Mesenchymal stem cell (in vitro differentiated cells and primary cell): Measurements from ENCODE around the gene JPH3.

Source experiments
- DNase-seq: peaks from one replicate; pipeline ENCODE4 v3.0.0-alpha.2; 2013
- H2AFZ ChIP-seq: one replicate; pipeline ENCODE4 v1.6.1; 2013; ENCODE audit warnings: low read depth, mild to moderate bottlenecking, control low read depth, inconsistent platforms, low read length, moderate library complexity
- H2AK5ac ChIP-seq: 2 replicates; pipeline ENCODE4 v1.6.1; 2013; ENCODE audit warnings: low read length, moderate library complexity, mild to moderate bottlenecking, inconsistent platforms; ENCODE audit not compliant: severe bottlenecking
- H2BK120ac ChIP-seq: one replicate; pipeline ENCODE4 v1.6.1; 2013; ENCODE audit warnings: low read depth, mild to moderate bottlenecking, inconsistent platforms, low read length, moderate library complexity
- H2BK12ac ChIP-seq, 2 experiments: one replicate each; pipeline ENCODE4 v1.6.1; 2013; ENCODE audit warnings: inconsistent platforms in 2 of 2, low read length in 2 of 2, mild to moderate bottlenecking in 2 of 2, moderate library complexity in 2 of 2, control low read depth in 1 of 2
- H2BK15ac ChIP-seq: one replicate; pipeline ENCODE4 v1.6.1; 2013; ENCODE audit warnings: mild to moderate bottlenecking, low read depth, inconsistent platforms; ENCODE audit not compliant: poor library complexity, severe bottlenecking
- H2BK5ac ChIP-seq: 2 replicates; pipeline ENCODE4 v1.6.1; 2013; ENCODE audit warnings: low read depth, mild to moderate bottlenecking, low read length, control low read depth, inconsistent platforms; ENCODE audit not compliant: poor library complexity, severe bottlenecking
- H3K14ac ChIP-seq, 2 experiments: one replicate each; pipeline ENCODE4 v1.6.1; 2013; ENCODE audit warnings: inconsistent platforms in 2 of 2, low read length in 2 of 2, control low read depth in 1 of 2, mild to moderate bottlenecking in 1 of 2, moderate library complexity in 1 of 2
- H3K18ac ChIP-seq, 2 experiments: one replicate each; pipeline ENCODE4 v1.6.1; 2013; ENCODE audit warnings: inconsistent platforms in 2 of 2, low read length in 2 of 2, control low read depth in 1 of 2, low read depth in 1 of 2, mild to moderate bottlenecking in 1 of 2
- H3K23ac ChIP-seq, 2 experiments: one replicate each; pipeline ENCODE4 v1.6.1; 2013; ENCODE audit warnings: inconsistent platforms in 2 of 2, low read length in 2 of 2, mild to moderate bottlenecking in 2 of 2, moderate library complexity in 2 of 2, control low read depth in 1 of 2
- H3K27ac ChIP-seq: 2 replicates; pipeline ENCODE4 v1.5.1; 2013; ENCODE audit warnings: mild to moderate bottlenecking, moderate library complexity, low read length, control low read depth, inconsistent platforms; ENCODE audit not compliant: poor library complexity, severe bottlenecking
- H3K27me3 ChIP-seq, 2 experiments: 2 replicates each; pipeline versions ENCODE4 v1.6.1 to v1.7.0; 2013; ENCODE audit warnings: low read length in 2 of 2, mild to moderate bottlenecking in 2 of 2, moderate library complexity in 2 of 2, control low read depth in 1 of 2, inconsistent platforms in 1 of 2; ENCODE audit not compliant: control insufficient read depth in 1 of 2, insufficient read depth in 1 of 2
- H3K36me3 ChIP-seq, 2 experiments: 2 replicates each; pipeline versions ENCODE4 v1.6.1 to v1.7.0; 2013; ENCODE audit warnings: low read length in 2 of 2, control low read depth in 1 of 2, inconsistent platforms in 1 of 2, low read depth in 1 of 2, mild to moderate bottlenecking in 1 of 2; ENCODE audit not compliant: insufficient read depth in 2 of 2, control insufficient read depth in 1 of 2
- H3K4ac ChIP-seq, 2 experiments: one replicate each; pipeline ENCODE4 v1.6.1; 2013; ENCODE audit warnings: inconsistent platforms in 2 of 2, low read length in 2 of 2, mild to moderate bottlenecking in 2 of 2, moderate library complexity in 2 of 2, control low read depth in 1 of 2, low read depth in 1 of 2
- H3K4me1 ChIP-seq: 2 replicates; pipeline ENCODE4 v1.6.1; 2013; ENCODE audit warnings: low read depth, low read length, control low read depth; ENCODE audit not compliant: control insufficient read depth, insufficient read depth
- H3K4me2 ChIP-seq: 2 replicates; pipeline ENCODE4 v1.6.1; 2013; ENCODE audit warnings: low read length, mild to moderate bottlenecking, inconsistent platforms; ENCODE audit not compliant: poor library complexity, severe bottlenecking
- H3K4me3 ChIP-seq, 2 experiments: 2 replicates each; pipeline versions ENCODE4 v1.5.1 to v1.7.0; 2013; ENCODE audit warnings: low read length in 2 of 2, mild to moderate bottlenecking in 2 of 2, control low read depth in 1 of 2, low read depth in 1 of 2; ENCODE audit not compliant: insufficient read depth in 1 of 2
- H3K79me1 ChIP-seq: replicated peaks from 2 replicates; pipeline ENCODE4 v1.6.1; 2013; ENCODE audit warnings: mild to moderate bottlenecking, control low read depth, low read length, inconsistent platforms; ENCODE audit not compliant: poor library complexity, severe bottlenecking
- H3K9ac ChIP-seq: 2 replicates; pipeline ENCODE4 v1.7.0; 2013; ENCODE audit warnings: mild to moderate bottlenecking, low read length, moderate library complexity
- H3K9me3 ChIP-seq: 2 replicates; pipeline ENCODE4 v1.7.0; 2013; ENCODE audit warnings: mild to moderate bottlenecking, low read length; ENCODE audit not compliant: control insufficient read depth
- H4K8ac ChIP-seq: one replicate; pipeline ENCODE4 v1.6.1; 2013; ENCODE audit warnings: inconsistent platforms, mild to moderate bottlenecking, low read length, moderate library complexity
- H4K91ac ChIP-seq: one replicate; pipeline ENCODE4 v1.6.1; 2013; ENCODE audit warnings: mild to moderate bottlenecking, low read length, inconsistent platforms
- WGBS: methylation state at CpG from one replicate; pipeline ENCODE4 v1.1.7; 2013; ENCODE audit warnings: mixed read lengths; 5-methylcytosine and 5-hydroxymethylcytosine counted together

Gene JPH3

DNA sequence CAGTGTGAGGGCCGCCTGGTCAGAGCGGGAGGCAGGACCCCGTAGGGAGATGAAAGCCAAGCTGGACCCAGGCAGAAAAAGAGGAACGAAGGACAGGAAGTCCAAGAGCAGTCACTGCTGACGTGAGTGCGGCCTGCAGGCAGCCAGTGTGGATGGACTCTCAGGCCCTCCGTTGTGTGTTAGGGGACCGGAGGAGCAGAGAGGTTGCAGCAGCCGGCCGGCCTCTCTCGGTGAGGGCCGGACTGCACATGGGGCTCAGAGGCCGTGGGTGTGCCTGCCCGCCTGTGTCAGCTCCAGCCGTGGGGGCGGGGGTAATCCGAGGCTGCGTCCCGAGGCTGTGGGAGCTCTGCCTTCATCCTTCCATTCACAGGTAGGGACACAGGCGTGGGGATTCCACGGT is 67.4 kb downstream of the JPH3 start:
- Histone ChIP-seq H3K23ac (no peak overlapping the region), H2BK15ac (no peak overlapping the region), H3K4me2 (no peak overlapping the region), H4K91ac (no peak overlapping the region), H3K4me3 (no peak overlapping the region), H3K9me3 (no peaks in the 10 kb centered on the region), H3K14ac (no peak overlapping the region), H2BK5ac (no peak overlapping the region), H3K27ac (no peak overlapping the region), H3K18ac (no peak overlapping the region), H3K79me1 (no peaks in the 10 kb centered on the region), H2BK120ac (no peak overlapping the region), H2AFZ (no peak overlapping the region), H3K4ac (no peak overlapping the region), H3K27me3 (peaks cover 27 to 49% of the 10 kb centered on the region in 2 experiments), H2BK12ac (no peak overlapping the region), H3K9ac (no peak overlapping the region), H2AK5ac (no peak overlapping the region), H3K36me3 (no peaks in the 10 kb centered on the region), H4K8ac (no peak overlapping the region), H3K4me1 (no peaks in the 10 kb centered on the region)
- WGBS, result 82% methylated on average over 18 of the region's 21 CpGs
- DNase-seq, result no peak

DNA sequence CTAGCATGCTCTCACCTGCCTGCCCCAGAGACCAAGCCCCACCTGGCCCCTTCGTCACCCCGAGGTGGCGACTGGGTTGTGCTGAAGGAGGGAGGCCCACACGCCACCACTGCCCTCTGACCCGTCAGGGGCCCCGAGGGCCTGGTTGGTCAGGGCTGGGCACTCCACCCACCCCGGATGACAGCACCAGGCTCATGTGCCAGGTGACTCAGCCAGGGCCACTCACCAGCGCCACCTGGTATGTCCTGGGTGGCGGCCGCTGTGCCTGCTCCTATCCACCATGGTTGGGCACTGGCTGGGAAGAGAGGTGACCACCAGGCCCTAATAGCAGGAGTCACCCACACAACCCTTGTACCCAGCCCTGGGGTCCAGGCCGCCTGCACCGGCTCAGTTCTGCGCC is 68.9 kb downstream of the JPH3 start:
- Histone ChIP-seq H2BK15ac (no peak overlapping the region), H3K4me2 (no peak overlapping the region), H3K23ac (no peak overlapping the region), H4K91ac (peak overlapping the region; percentile 48), H3K18ac (no peak overlapping the region), H3K4me1 (no peaks in the 10 kb centered on the region), H3K9ac (no peak overlapping the region), H2BK12ac (no peak overlapping the region), H2BK120ac (no peak overlapping the region), H3K4ac (no peak overlapping the region), H2AK5ac (no peak overlapping the region), H3K27me3 (peaks cover 28 to 47% of the 10 kb centered on the region in 2 experiments), H3K79me1 (no peaks in the 10 kb centered on the region), H2AFZ (no peak overlapping the region), H3K4me3 (no peak overlapping the region), H3K14ac (no peak overlapping the region), H3K36me3 (no peaks in the 10 kb centered on the region), H2BK5ac (no peak overlapping the region), H3K27ac (no peak overlapping the region), H3K9me3 (no peaks in the 10 kb centered on the region), H4K8ac (no peak overlapping the region)
- 86% methylated on average over 13 of the region's 13 CpGs for WGBS
- no peak for DNase-seq

DNA sequence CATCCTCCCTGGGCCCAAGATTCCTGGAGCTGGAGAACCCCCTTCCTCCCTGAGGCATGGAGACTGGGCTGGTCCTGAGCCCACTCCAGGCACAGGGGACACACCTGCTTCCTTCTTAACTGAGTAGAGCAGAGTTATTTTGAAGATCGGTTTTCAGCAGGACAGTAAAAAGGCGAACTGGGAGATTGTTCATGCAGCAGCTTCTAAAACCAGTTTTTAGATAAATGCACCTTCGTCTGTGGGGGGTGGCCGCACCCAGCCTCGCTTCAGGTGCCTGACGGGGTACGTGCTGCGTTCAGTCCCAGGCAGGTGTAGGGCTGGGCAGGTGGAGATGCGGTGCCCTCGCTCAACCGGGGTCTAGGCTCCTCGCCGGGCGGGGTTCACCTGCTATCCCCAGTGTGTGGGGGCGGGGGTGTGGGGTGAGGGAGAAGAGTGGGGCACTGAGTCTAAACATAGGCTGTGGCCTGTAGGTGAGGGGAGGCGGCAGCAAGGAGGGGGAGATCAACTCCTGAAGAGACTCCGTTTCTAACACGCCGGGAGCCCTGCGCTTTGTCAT is 69.5 kb downstream of the JPH3 start:
- no peak overlapping the region for H2BK15ac ChIP-seq
- H2BK5ac ChIP-seq, result no peak overlapping the region
- H3K18ac ChIP-seq, result no peak overlapping the region
- H3K36me3 ChIP-seq, result no peaks in the 10 kb centered on the region
- H3K4me2 ChIP-seq, result no peak overlapping the region
- H3K9ac ChIP-seq, result no peak overlapping the region
- H3K4me3 ChIP-seq, result no peak overlapping the region
- H3K27me3 ChIP-seq, result peaks cover 28 to 43% of the 10 kb centered on the region in 2 experiments
- WGBS, result 90% methylated on average over 16 of the region's 20 CpGs
- H3K9me3 ChIP-seq, result no peaks in the 10 kb centered on the region
- no peak for DNase-seq
- H2BK120ac ChIP-seq, result no peak overlapping the region
- H3K23ac ChIP-seq, result no peak overlapping the region
- no peak overlapping the region for H3K27ac ChIP-seq
- H3K79me1 ChIP-seq, result no peaks in the 10 kb centered on the region
- no peak overlapping the region for H3K4ac ChIP-seq
- H2AK5ac ChIP-seq, result no peak overlapping the region
- H3K4me1 ChIP-seq, result no peaks in the 10 kb centered on the region
- H4K8ac ChIP-seq, result no peak overlapping the region
- H2AFZ ChIP-seq, result no peak overlapping the region
- H2BK12ac ChIP-seq, result no peak overlapping the region
- no peak overlapping the region for H3K14ac ChIP-seq
- no peak overlapping the region for H4K91ac ChIP-seq

DNA sequence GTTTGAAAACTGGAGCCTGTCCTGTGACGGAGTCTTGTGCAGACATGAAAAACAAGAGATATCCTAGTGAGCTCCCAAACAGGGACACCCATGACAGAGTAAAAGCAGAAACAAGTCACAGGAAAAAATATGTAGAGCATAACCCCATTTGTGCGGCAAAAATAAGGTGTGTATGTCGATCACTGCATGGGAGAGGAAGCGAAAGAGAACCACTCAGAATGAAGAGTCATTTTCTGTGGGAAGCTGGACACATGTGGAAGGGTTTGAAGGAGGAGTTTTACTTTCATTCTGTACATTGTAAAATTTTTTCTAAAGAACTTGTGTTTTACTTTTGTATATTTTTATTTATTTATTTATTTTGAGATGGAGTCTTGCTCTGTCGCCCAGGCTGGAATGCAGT is 72.1 kb downstream of the JPH3 start:
- H3K79me1 ChIP-seq, result no peaks in the 10 kb centered on the region
- no peak overlapping the region for H2BK120ac ChIP-seq
- no peak overlapping the region for H3K23ac ChIP-seq
- WGBS, result 94% methylated on average over 5 of the region's 5 CpGs
- H3K36me3 ChIP-seq, result no peaks in the 10 kb centered on the region
- no peak overlapping the region for H3K27ac ChIP-seq
- H3K18ac ChIP-seq, result no peak overlapping the region
- H3K14ac ChIP-seq, result no peak overlapping the region
- H2BK5ac ChIP-seq, result no peak overlapping the region
- H3K4ac ChIP-seq, result no peak overlapping the region
- H3K9me3 ChIP-seq, result no peaks in the 10 kb centered on the region
- no peak overlapping the region for H2AK5ac ChIP-seq
- no peak overlapping the region for H3K9ac ChIP-seq
- H3K27me3 ChIP-seq, result peaks cover 17 to 40% of the 10 kb centered on the region in 2 experiments
- DNase-seq, result peak; percentile 2
- H2BK12ac ChIP-seq, result no peak overlapping the region
- no peak overlapping the region for H2AFZ ChIP-seq
- H3K4me2 ChIP-seq, result no peak overlapping the region
- H3K4me3 ChIP-seq, result no peak overlapping the region
- H3K4me1 ChIP-seq, result no peaks in the 10 kb centered on the region
- H4K91ac ChIP-seq, result no peak overlapping the region
- no peak overlapping the region for H4K8ac ChIP-seq
- no peak overlapping the region for H2BK15ac ChIP-seq
